ENCODE results near the gene FBXO3.
"Not testable (repeated sequence)": the region's sequence is repeated elsewhere in the genome, so short reads cannot be mapped to it uniquely, and the experiment has no call there.

FBXO3 gene

GRCh38 chr11:33773987-33774735, at the start of gene FBXO3:
Gene FBXO3, minus strand, starts transcription at chr11:33774520. Its CDS starts 23 bp downstream, at chr11:33774497.
- in situ Hi-C loops (cut with MboI; ENCODE audit: low sequenced_read_pairs) = no loop called here

- in situ Hi-C loops (cut with MboI; ENCODE audit: low sequenced_read_pairs) = not testable (repeated sequence)
Observed at GRCh38 chr11:33822981-33823380, 48.7 kb upstream of the FBXO3 start.

- in situ Hi-C loops (cut with MboI; ENCODE audit: low sequenced_read_pairs) = no loop called here
Observed at GRCh38 chr11:33819278-33820035, 45.1 kb upstream of the FBXO3 start.

GRCh38 chr11:33808228-33808828, 34.0 kb upstream of the FBXO3 start:
- in situ Hi-C loops (cut with MboI; ENCODE audit: low sequenced_read_pairs) = no loop called here

- in situ Hi-C loops (cut with MboI; ENCODE audit: low sequenced_read_pairs) = no loop called here
Observed at GRCh38 chr11:33804471-33804870, 30.2 kb upstream of the FBXO3 start.

GRCh38 chr11:33802194-33802950, 28.1 kb upstream of the FBXO3 start:
- in situ Hi-C loops (cut with MboI; ENCODE audit: low sequenced_read_pairs) = no loop called here

- in situ Hi-C loops (cut with MboI; ENCODE audit: low sequenced_read_pairs) = no loop called here
Observed at GRCh38 chr11:33801821-33802193, 27.5 kb upstream of the FBXO3 start.

- in situ Hi-C loops (cut with MboI; ENCODE audit: low sequenced_read_pairs) = no loop called here
Observed at GRCh38 chr11:33797879-33798278, 23.6 kb upstream of the FBXO3 start.

- in situ Hi-C loops (cut with MboI; ENCODE audit: low sequenced_read_pairs) = no loop called here
Observed at GRCh38 chr11:33790040-33790439, 15.7 kb upstream of the FBXO3 start.

- in situ Hi-C loops (cut with MboI; ENCODE audit: low sequenced_read_pairs) = not testable (repeated sequence)
Observed at GRCh38 chr11:33788095-33788494, 13.8 kb upstream of the FBXO3 start.

- in situ Hi-C loops (cut with MboI; ENCODE audit: low sequenced_read_pairs) = no loop called here
Observed at GRCh38 chr11:33787076-33787475, 12.8 kb upstream of the FBXO3 start.

- in situ Hi-C loops (cut with MboI; ENCODE audit: low sequenced_read_pairs) = no loop called here
Observed at GRCh38 chr11:33785609-33786008, 11.3 kb upstream of the FBXO3 start.

GRCh38 chr11:33779849-33780528, 5.7 kb upstream of the FBXO3 start:
- in situ Hi-C loops (cut with MboI; ENCODE audit: low sequenced_read_pairs) = no loop called here

- in situ Hi-C loops (cut with MboI; ENCODE audit: low sequenced_read_pairs) = no loop called here
Observed at GRCh38 chr11:33778675-33779074, 4.4 kb upstream of the FBXO3 start.

- in situ Hi-C loops (cut with MboI; ENCODE audit: low sequenced_read_pairs) = no loop called here
Observed at GRCh38 chr11:33777906-33778305, 3.6 kb upstream of the FBXO3 start.

- in situ Hi-C loops (cut with MboI; ENCODE audit: low sequenced_read_pairs) = no loop called here
Observed at GRCh38 chr11:33775832-33776470, 1.6 kb upstream of the FBXO3 start.

GRCh38 chr11:33775467-33775807, 1.1 kb upstream of the FBXO3 start:
- in situ Hi-C loops (cut with MboI; ENCODE audit: low sequenced_read_pairs) = no loop called here

- in situ Hi-C loops (cut with MboI; ENCODE audit: low sequenced_read_pairs) = no loop called here
Observed at GRCh38 chr11:33774736-33775466, 581 bp upstream of the FBXO3 start.

- in situ Hi-C loops (cut with MboI; ENCODE audit: low sequenced_read_pairs) = no loop called here
Observed at GRCh38 chr11:33773404-33773986, 825 bp downstream of the FBXO3 start.
